ENCODE results near the gene PITPNB.

Gene PITPNB

GRCh38 chr22:27866135-27867084 is 52.6 kb downstream of the PITPNB start:
- no peak for TF ChIP-seq TAF1 (IDR thresholded peaks at IDR 0.05; ENCODE audit: borderline replicate concordance, insufficient read depth, low read length)
- TF ChIP-seq POLR2AphosphoS5 (IDR thresholded peaks at IDR 0.05; ENCODE audit: low read depth, low read length): no peak
- no peak for TF ChIP-seq SIN3A (IDR thresholded peaks at IDR 0.05; ENCODE audit: borderline replicate concordance, insufficient read depth, low read length)
- no peak for TF ChIP-seq REST (IDR thresholded peaks at IDR 0.05; ENCODE audit: insufficient read depth in 1 of 2, low read depth in 2 of 2, low read length in 2 of 2)
- TF ChIP-seq FOXP2 (optimal IDR thresholded peaks at IDR 0.05; ENCODE audit: borderline replicate concordance, extremely low read depth, extremely low read length, insufficient read depth): no peak

- TF ChIP-seq POLR2AphosphoS5 (IDR thresholded peaks at IDR 0.05; ENCODE audit: low read depth, low read length): no peak
- TF ChIP-seq FOXP2 (optimal IDR thresholded peaks at IDR 0.05; ENCODE audit: borderline replicate concordance, extremely low read depth, extremely low read length, insufficient read depth): no peak
- TF ChIP-seq SIN3A (IDR thresholded peaks at IDR 0.05; ENCODE audit: borderline replicate concordance, insufficient read depth, low read length): no peak
- TF ChIP-seq REST (IDR thresholded peaks at IDR 0.05; ENCODE audit: insufficient read depth in 1 of 2, low read depth in 2 of 2, low read length in 2 of 2): no peak
- no peak for TF ChIP-seq TAF1 (IDR thresholded peaks at IDR 0.05; ENCODE audit: borderline replicate concordance, insufficient read depth, low read length)
These were observed 53.6 kb downstream of the PITPNB start for GRCh38 chr22:27865496-27865895.

- TF ChIP-seq FOXP2 (optimal IDR thresholded peaks at IDR 0.05; ENCODE audit: borderline replicate concordance, extremely low read depth, extremely low read length, insufficient read depth) (no peak), REST (IDR thresholded peaks at IDR 0.05; ENCODE audit: insufficient read depth in 1 of 2, low read depth in 2 of 2, low read length in 2 of 2) (no peak), TAF1 (IDR thresholded peaks at IDR 0.05; ENCODE audit: borderline replicate concordance, insufficient read depth, low read length) (no peak), SIN3A (IDR thresholded peaks at IDR 0.05; ENCODE audit: borderline replicate concordance, insufficient read depth, low read length) (no peak), POLR2AphosphoS5 (IDR thresholded peaks at IDR 0.05; ENCODE audit: low read depth, low read length) (no peak)
These were observed 55.5 kb downstream of the PITPNB start for GRCh38 chr22:27863556-27863955.

GRCh38 chr22:27863001-27863400 is 56.1 kb downstream of the PITPNB start:
- no peak for TF ChIP-seq SIN3A (IDR thresholded peaks at IDR 0.05; ENCODE audit: borderline replicate concordance, insufficient read depth, low read length)
- no peak for TF ChIP-seq FOXP2 (optimal IDR thresholded peaks at IDR 0.05; ENCODE audit: borderline replicate concordance, extremely low read depth, extremely low read length, insufficient read depth)
- TF ChIP-seq POLR2AphosphoS5 (IDR thresholded peaks at IDR 0.05; ENCODE audit: low read depth, low read length): no peak

GRCh38 chr22:27859336-27859735 is 59.7 kb downstream of the PITPNB start:
- TF ChIP-seq TAF1 (IDR thresholded peaks at IDR 0.05; ENCODE audit: borderline replicate concordance, insufficient read depth, low read length): no peak
- no peak for TF ChIP-seq SIN3A (IDR thresholded peaks at IDR 0.05; ENCODE audit: borderline replicate concordance, insufficient read depth, low read length)
- no peak for TF ChIP-seq REST (IDR thresholded peaks at IDR 0.05; ENCODE audit: insufficient read depth in 1 of 2, low read depth in 2 of 2, low read length in 2 of 2)
- no peak for TF ChIP-seq FOXP2 (optimal IDR thresholded peaks at IDR 0.05; ENCODE audit: borderline replicate concordance, extremely low read depth, extremely low read length, insufficient read depth)
- no peak for TF ChIP-seq POLR2AphosphoS5 (IDR thresholded peaks at IDR 0.05; ENCODE audit: low read depth, low read length)
